Left kidney (tissue), 2 donors: ENCODE data around the gene TMEM220. TPM values are rescaled to one million over a fixed set of nuclear protein-coding genes. Genes with fewer than 3 reads are reported as not detected.
"Not testable (repeated sequence)": the region's sequence is repeated elsewhere in the genome, so short reads cannot be mapped to it uniquely, and the experiment has no call there.

Source experiments
- DNase-seq: peaks from one replicate; pipeline ENCODE4 v3.0.0-alpha.2; 2013
- polyA plus RNA-seq: library from polyadenylated mRNA; unstranded; fragments of 120-200 nt; gene quantifications from one replicate; pipeline ENCODE4 v1.2.1, GENCODE V29; 2013; ENCODE audit not compliant: insufficient read length

Gene TMEM220
- polyA plus RNA-seq, 1 donor = 14.5 TPM

DNA sequence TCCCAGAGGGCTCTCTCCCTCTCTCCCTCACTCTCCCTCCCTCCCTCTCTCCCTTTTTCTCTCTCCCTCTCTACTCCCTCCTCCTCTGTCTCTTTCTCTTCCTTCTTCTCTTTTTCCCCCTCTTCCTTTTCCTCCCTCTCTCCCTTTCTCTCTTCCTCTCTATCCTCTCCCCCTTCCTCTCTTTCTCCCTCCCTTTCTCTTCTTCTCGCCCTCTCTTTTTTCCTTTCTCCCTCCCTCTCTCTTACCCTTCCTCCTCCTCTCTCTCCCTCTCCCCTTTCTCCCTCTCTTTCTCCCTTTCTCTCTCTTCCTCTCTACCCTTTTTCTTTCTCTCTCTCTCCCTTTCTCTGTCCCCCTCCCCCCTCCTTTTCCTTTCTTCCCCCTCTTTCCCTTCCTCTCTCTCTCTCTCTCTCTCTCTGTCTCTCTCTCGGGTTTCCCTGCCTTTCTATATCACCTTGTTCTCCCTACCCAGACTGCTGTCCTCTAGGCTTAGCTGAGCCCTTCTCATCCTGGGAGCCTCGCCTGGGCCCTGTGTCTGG, 25.8 kb upstream of the TMEM220 start:
- DNase-seq = no peak

- no peak for DNase-seq
Observed at GRCh38 chr17:10754861-10755591, 25.2 kb upstream of the TMEM220 start.

- DNase-seq = no peak
Observed at GRCh38 chr17:10754109-10754508, 24.3 kb upstream of the TMEM220 start.

DNA sequence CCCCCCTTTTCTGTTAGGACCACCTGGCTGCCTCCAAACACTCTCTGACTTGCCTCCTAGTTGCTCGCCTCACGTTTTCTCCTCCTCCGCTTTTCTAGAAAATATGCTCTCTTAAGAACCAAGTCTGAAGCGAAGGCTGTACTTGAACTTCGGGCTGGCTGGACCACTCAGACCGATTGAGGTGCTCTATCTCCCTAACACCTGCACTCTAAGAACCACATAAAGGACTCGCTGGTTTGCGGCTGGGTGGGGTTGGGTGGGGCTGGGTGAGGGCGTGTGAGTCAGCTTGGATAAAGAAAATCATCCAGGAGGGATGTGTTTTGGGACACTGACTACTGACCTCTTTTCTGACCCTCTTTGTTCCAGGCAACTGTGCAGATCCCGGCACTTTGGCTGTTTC, 22.9 kb upstream of the TMEM220 start:
- DNase-seq = no peak

- DNase-seq = no peak
Observed at GRCh38 chr17:10751563-10751962, 21.7 kb upstream of the TMEM220 start.

- DNase-seq = no peak
Observed at GRCh38 chr17:10750210-10750609, 20.4 kb upstream of the TMEM220 start.

GRCh38 chr17:10748531-10749181, 18.8 kb upstream of the TMEM220 start:
- DNase-seq = no peak

DNA sequence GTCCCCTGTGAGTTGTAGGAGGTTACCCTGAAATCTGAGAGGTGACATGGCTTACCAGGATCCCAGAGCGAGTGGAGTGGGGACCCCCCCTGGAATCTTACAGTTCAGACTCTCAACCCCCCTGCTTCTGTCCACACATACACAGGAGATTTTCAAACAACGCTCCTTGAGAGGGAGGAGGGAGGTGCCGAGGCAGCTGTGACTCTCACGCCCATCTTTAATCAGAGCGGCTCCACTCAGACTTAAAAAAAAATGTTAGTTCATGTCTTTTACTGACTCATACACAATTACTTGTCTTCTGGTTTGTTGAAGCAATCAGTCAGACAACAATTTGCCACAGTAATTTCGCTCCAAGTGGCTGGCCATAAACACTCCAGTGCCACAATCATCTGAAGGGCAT, 15.4 kb upstream of the TMEM220 start:
- DNase-seq = no peak

- no peak for DNase-seq
Observed at GRCh38 chr17:10744501-10745000, 14.7 kb upstream of the TMEM220 start.

GRCh38 chr17:10743316-10744009, 13.6 kb upstream of the TMEM220 start:
- no peak for DNase-seq

DNA sequence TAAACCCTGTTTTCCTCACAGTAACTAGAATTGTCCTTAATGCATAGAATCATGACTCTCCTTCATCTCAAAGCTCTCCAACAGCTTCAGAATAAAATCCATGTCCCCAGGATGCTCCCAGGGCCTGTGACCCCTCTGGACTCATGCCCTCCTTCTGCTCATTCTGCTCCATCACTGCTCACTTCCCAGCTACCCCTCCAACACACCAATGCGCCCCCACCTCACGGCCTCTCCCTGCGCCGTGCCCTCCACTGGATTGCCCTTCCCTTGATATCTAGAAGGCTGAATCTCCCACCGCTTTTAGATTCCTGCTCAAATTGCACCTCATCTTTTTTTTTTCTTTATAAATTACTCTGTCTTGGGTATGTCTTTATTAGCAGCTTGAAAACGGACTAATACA, 12.6 kb upstream of the TMEM220 start:
- DNase-seq = no peak

DNA sequence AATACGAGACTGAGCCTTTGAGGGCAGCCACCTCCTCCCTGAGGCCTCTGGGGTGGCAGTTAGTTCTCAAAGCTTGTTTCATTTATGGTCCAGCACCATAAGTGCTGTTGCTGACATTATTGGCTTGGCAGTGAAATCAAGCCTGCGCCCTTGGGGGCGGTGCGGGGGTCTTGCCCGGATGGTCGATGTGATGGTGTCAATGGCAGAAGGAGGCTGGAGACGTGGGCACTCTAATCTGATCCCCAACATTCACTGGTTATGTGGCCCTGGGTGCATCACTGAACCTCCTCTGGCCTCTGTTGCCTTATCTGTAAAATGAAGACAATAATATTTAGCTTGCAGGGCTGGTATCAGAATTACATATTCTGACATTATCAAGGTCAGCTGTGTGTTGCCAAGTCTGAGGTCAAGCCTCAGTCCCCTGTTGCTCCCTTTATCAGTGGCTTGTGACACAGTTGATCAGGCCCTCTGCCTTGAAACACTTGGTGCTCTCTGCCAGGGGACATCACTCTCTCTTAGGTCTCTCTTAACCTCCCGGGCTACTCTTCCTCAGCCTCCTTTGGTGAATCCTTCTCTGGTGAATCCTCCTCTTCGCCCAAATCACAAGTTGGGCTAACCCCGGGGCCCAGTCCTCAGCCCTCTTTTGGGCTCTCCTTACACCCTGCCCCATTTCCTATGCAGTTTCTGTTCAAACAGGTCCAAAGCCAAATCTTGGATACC, 11.8 kb upstream of the TMEM220 start:
- DNase-seq = no peak

DNA sequence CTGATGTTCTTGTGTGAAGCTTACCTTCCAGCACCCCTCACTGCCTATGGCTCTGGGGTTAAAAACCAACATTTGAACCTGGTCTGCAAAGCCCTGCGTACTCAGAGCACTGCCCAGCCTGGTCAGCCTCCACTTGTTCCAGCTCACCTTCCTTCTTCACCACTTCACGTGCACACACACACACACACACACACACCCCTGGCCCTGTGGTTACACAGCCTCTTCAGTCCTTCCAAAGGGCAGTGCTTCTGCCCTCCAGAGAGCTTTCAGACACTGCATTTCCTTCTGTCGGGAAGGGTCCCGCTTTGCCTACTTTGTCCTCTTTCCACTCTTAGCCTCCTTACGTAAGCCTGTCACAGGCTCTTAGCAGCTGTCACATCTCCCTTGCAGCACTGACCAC, 9.6 kb upstream of the TMEM220 start:
- no peak for DNase-seq

DNA sequence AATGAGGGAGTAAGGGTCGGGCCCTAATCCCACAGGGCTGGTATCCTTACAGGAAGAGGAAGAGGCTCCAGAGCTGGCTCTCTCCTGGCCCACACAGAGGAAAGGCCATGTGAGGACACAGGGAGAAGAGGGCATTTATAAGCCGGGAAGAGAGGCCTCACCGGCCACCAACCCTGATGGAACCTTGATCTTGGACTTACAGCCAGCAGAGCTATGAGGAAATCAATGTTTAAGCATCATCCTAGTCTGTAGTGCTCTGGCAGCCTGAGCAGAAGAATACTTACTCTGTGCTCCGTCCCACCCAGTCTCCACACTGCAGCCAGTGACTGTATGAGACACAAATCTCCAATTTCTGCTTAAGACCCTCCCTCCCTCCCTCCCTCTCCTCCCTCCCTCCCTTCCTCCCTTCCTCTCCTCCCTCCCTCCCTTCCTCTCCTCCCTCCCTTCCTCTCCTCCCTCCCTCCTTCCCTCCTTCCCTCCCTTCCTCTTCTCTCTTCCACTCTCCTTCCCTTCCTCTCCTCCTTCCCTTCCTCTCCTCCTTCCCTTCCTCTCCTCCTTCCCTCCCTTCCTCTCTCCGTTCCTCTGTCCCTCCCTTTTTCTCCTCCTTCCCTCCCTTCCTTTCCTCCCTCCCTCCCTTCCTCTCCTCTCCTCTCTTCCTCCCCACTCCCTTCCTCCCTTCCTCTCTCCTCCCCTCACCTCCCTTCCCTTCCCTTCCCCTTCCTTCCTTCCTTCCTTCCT, 8.9 kb upstream of the TMEM220 start:
- no peak for DNase-seq

DNA sequence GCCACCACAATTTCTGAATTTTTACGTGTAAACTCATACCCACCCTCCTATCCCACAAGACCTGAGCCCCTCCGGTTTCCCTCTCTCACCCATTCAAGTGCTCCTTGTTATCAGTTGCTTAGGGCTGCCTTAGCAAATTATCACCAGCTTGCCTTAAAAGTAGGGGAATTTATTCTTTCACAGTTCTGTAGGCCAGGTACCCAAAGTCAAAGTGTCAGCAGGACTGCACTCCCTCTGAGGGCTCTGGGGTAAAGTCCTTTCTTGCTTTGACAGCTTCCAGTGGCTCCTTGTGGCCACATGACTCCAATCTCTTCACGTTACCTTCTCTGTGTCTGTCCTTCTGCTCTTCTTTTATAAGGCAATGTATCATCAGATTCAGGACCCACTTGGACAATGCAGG, 7.9 kb upstream of the TMEM220 start:
- no peak for DNase-seq

GRCh38 chr17:10737168-10737622, 7.4 kb upstream of the TMEM220 start:
- no peak for DNase-seq

- DNase-seq = no peak
Observed at GRCh38 chr17:10735821-10736220, 6.0 kb upstream of the TMEM220 start.

GRCh38 chr17:10735251-10735650, 5.4 kb upstream of the TMEM220 start:
- no peak for DNase-seq

- no peak for DNase-seq
Observed at GRCh38 chr17:10733666-10734065, 3.8 kb upstream of the TMEM220 start.

DNA sequence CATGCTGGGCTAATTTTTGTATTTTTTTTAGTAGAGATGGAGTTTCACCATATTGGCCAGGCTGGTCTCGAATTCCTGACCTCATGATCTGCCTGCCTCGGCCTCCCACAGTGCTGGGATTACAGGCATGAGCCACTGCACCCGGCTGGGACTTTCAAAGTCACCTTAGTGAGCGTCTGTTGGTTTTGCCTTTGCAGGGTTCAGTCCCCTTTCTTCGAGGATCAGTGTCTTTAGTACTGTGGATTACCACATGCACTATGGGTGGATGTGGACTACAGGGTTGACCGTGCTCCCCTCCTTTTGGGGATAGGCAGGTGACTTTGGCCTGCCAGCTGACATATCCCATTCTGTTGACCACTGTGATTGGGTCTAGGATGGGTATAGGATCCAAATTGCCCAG, 2.3 kb upstream of the TMEM220 start:
- not testable (repeated sequence) for DNase-seq

DNA sequence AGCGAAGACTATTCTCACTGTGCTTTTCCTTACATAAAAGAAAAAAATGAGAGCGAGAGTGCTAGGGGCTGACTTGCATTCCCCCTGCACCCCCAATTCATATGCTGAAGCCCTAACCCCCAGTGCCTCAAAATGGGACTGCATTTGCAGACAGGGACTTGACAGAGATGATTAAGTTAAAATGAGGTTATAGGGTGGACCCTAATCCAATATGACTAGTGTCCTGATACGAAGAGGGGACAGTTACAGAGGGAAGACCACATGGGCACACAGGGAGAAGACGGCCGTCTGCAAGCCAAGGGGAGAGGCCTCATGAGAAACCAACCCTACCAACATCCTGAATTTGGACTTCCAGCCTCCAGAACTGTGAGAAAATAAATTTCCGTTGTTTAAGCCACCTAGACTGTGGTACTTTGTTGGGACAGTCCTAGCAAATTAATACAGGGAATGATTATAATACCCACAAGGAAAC, 1.6 kb upstream of the TMEM220 start:
- no peak for DNase-seq
